HL-60 (cell line): ENCODE measurements around the gene DIP2C.

Source experiments
- DNase-seq, 2 experiments: peaks; one replicate each; pipeline ENCODE4 v3.0.0-alpha.2; 2010 to 2020; ENCODE audit warnings: low read depth in 1 of 2, low spot score in 1 of 2
- H3K27ac ChIP-seq: fragments of 250-450 bp; sonication (Bioruptor Pico); replicated peaks from 2 replicates; pipeline ENCODE4 v1.5.1; 2020; ENCODE audit warnings: mild to moderate bottlenecking, moderate library complexity
- H3K27me3 ChIP-seq: fragments of 250-450 bp; sonication (Bioruptor Pico); 2 replicates; pipeline ENCODE4 v1.5.1; 2021; ENCODE audit warnings: mild to moderate bottlenecking, moderate library complexity; ENCODE audit not compliant: insufficient read depth, poor library complexity, severe bottlenecking
- H3K4me3 ChIP-seq: replicated peaks from 2 replicates; pipeline ENCODE4 v1.5.1; 2011; ENCODE audit warnings: mild to moderate bottlenecking, control low read depth, low read length; ENCODE audit not compliant: insufficient read depth
- CTCF ChIP-seq: IDR thresholded peaks from one replicate; pipeline ENCODE4 v1.5.1; 2011; ENCODE audit warnings: low read length, control low read depth, inconsistent platforms; ENCODE audit not compliant: insufficient read depth
- GABPA ChIP-seq: IDR thresholded peaks from 2 replicates; pipeline ENCODE4 v1.6.1; 2012; ENCODE audit warnings: low read depth
- POLR2AphosphoS5 ChIP-seq: IDR thresholded peaks from 2 replicates; pipeline ENCODE4 v1.6.1; 2012; ENCODE audit warnings: low read depth
- SPI1 ChIP-seq: IDR thresholded peaks from 2 replicates; pipeline ENCODE4 v1.6.1; 2012; ENCODE audit warnings: low read depth, mild to moderate bottlenecking, borderline replicate concordance
- TF ChIP-seq, protein P1 (sequence below): IDR thresholded peaks from 2 replicates; pipeline ENCODE4 v1.6.1; 2012; ENCODE audit warnings: low read depth; ENCODE audit not compliant: insufficient replicate concordance

Gene DIP2C

GRCh38 chr10:306675-307185 is 382.7 kb downstream of the DIP2C start:
- Histone ChIP-seq H3K4me3 (no peak overlapping the region), H3K27me3 (no peaks in the 10 kb centered on the region), H3K27ac (no peak overlapping the region)
- DNase-seq = no peak
- TF ChIP-seq POLR2AphosphoS5 (no peak), GABPA (no peak), SPI1 (no peak), CTCF (no peak)
- TF ChIP-seq, protein P1, sequence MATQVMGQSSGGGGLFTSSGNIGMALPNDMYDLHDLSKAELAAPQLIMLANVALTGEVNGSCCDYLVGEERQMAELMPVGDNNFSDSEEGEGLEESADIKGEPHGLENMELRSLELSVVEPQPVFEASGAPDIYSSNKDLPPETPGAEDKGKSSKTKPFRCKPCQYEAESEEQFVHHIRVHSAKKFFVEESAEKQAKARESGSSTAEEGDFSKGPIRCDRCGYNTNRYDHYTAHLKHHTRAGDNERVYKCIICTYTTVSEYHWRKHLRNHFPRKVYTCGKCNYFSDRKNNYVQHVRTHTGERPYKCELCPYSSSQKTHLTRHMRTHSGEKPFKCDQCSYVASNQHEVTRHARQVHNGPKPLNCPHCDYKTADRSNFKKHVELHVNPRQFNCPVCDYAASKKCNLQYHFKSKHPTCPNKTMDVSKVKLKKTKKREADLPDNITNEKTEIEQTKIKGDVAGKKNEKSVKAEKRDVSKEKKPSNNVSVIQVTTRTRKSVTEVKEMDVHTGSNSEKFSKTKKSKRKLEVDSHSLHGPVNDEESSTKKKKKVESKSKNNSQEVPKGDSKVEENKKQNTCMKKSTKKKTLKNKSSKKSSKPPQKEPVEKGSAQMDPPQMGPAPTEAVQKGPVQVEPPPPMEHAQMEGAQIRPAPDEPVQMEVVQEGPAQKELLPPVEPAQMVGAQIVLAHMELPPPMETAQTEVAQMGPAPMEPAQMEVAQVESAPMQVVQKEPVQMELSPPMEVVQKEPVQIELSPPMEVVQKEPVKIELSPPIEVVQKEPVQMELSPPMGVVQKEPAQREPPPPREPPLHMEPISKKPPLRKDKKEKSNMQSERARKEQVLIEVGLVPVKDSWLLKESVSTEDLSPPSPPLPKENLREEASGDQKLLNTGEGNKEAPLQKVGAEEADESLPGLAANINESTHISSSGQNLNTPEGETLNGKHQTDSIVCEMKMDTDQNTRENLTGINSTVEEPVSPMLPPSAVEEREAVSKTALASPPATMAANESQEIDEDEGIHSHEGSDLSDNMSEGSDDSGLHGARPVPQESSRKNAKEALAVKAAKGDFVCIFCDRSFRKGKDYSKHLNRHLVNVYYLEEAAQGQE = no peak

DNA sequence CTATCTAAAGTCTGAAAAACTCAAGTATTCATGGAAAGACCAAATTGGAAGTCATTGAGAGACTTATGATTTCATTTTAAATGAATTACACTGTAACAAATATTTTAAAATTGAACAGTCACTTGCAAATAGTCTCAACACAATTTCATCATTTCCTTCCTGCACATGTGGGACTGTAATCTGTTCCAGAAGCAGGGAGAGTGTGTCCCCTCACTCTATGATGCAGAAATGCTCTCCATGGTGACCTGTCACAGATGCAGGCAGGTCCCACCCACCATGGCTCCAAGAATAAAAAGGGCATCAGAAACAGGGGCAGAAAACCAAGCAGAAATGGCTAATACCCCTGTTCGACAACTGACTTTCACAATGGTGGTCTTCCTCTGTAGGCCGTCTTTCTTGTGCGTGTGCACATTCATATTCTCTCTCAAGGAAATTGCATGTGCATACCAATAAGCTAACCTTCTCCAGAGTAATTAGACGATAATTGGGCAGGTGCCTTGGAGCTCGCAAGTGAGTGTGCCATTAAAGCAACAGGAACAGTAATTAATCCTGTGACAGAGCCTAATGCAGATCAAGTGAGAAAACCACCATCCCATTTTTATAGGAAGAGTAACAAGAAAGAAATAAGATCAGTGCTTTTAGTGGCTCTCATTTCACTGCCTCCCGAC is 383.3 kb downstream of the DIP2C start:
- DNase-seq = no peak
- Histone ChIP-seq H3K27me3 (no peaks in the 10 kb centered on the region), H3K27ac (no peak overlapping the region), H3K4me3 (no peak overlapping the region)
- TF ChIP-seq GABPA (no peak), POLR2AphosphoS5 (no peak), SPI1 (no peak)
- TF ChIP-seq, protein P1 = no peak

DNA sequence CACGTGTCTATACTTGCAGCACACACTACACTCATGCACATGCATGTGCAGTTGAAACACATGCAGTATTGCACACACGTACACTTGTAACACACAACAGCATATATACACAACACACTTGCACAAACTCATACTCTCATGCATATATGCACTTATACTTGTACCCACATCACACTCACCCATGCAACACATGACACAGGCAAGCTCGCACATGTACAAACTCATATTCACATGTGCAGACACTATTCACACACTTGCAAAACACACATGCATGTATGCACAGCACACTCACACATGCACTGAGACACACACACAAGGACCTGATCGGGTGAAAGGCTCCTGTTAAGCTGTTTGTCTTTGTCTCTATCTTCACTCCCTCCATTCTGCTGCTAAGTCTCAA is 384.4 kb downstream of the DIP2C start:
- no peak overlapping the region for H3K27ac ChIP-seq
- no peaks in the 10 kb centered on the region for H3K27me3 ChIP-seq
- no peak overlapping the region for H3K4me3 ChIP-seq
- TF ChIP-seq POLR2AphosphoS5 (no peak), CTCF (no peak), SPI1 (no peak), GABPA (no peak)
- TF ChIP-seq, protein P1 = no peak
- no peak for DNase-seq
